ENCODE measurements around the gene KCNN4.

The KCNN4 gene

DNA sequence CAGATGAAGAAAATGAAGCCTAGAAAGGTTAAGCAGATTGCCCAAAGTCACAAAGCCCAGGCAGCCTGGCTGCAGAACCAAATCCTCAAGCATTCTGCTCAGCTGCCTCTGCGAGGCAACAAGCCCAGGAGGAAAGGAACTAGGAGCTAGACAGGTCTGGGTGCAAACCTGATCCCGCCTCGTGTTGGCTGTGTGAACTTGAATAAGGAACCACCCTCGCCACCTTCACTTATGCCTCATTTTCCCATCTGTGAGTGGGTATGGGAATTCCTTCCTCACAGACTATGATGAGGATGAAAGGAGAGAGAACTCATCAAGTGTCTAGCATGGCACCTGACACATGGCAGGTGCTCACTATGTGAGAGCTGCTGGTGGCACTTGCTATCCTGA, 32.6 kb downstream of the KCNN4 start:
- no peak for DNase-seq (ENCODE audit: low read depth)

DNA sequence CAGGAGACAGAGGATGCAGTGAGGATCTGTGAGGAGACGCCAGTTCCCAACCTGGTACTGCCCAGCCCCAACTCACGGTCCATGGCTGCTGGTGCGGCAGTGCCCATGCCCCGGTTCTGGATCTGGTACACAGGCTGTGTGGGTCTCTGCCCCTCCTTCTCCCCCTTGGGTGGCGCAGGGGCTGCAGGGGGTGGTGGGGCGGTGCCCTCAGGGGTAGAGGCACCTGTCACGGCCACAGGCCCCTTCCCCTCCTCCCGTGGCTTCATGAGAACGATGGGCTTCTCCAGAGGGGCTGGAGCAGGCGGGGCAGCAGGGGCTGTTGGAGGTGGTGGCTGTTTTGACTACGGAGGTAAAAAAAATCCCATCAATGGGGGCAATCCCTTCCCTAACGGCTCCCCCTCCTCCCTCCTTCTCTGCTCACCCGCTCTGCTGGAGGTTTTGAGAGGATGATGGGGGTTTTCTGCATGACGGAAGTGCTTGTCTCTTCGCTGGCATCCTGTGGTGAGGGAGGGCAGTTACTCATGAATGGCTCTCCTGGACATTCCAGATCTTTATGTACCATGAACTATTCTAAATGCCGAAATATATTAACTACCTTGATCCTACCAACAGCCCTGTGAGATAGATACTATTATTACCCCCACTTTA, 33.1 kb downstream of the KCNN4 start:
- no peak for DNase-seq (ENCODE audit: low read depth)

DNA sequence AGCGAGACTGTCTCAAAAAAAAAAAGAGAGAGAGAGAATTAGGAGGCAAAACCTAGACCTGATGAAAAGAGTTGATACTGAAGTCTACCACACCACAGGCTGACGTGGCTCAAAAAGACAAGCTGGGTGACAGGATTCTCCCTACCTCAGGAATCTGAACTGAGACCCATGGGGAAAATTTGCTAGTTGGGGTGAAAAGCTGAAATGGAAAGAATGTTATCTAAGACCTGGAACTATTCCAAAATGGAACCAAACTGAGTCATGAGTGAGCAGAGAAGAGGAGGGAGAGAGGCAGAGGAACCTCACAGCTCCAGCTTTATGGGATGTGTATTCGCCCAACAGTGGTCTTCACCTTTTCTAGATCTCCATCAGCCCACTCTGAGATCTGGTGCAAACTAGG, 37.7 kb downstream of the KCNN4 start:
- peak; percentile 83 for DNase-seq (ENCODE audit: low read depth)

DNA sequence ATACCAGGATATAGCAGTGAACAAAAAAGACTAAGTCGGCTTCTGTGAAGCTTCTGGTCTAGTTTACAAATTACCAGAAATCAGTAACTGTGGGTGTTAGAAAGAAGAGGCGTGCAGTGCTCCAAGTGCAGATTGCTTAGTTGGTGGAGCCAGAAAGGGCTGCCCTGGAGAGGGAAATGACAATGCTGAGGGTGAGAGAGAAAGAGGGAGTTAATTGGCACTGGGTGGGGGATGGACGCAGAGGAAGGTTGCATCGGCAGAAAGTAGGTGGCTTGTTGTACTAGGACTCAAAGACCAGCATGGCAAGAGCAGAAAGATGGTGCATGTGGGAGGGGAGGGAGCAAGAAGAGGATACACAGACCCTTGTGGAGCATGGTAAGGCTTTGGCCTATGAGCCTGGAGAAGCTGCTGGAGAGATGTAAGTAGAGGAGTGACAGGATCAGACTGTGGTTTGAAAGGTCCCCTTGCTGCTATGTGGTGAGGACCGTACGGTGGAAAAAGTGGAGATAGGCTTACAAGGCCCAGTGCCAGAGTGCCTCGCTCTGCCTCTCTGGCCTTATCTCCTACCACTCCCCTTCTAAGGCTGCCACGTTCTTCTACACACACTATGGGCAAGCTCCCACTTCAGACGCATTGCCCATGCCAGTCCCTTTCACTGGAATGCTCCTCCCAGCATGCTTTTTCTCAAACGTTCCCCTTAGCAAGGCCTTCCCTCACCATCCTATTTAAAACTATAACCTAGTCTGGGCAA, 39.5 kb downstream of the KCNN4 start:
- DNase-seq (ENCODE audit: low read depth), result no peak

DNA sequence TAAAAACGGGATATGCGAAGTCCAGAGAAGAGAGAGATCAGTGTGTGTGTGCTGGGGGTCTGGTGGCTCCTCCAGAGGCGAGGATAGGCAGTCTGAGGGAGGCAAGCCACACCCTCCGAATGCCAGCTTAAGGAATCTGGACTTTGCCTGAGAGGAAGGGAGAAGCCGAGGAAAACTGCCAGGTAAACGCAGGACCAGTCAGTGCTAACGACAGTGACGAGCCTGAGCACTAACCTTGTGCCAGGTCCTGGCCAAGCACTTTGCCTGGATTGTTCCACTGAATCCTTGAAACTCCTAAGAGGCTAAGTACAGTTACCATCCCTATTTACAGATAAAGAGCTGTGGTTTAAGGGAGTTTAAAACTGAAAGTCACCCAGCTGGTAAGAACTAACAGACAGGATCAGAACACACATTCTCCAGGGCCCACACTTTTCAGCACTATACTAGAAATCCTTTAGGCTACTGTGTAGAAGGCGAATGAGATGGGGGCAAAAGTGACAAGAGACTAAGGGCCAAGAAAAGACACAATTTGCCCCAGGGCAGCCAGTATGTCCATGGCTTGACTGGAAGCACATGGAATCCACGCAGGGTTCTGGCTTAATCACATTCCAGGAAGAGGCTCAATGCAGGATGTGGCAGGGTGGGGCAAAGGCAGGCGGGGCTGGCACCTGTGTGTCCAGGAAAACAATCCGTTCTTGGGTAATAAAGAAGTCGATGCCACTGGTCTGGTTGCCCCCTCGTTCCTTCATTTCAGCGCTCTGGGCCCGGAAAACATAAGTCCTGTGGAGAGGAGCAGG, 41.1 kb downstream of the KCNN4 start:
- DNase-seq (ENCODE audit: low read depth), result no peak

DNA sequence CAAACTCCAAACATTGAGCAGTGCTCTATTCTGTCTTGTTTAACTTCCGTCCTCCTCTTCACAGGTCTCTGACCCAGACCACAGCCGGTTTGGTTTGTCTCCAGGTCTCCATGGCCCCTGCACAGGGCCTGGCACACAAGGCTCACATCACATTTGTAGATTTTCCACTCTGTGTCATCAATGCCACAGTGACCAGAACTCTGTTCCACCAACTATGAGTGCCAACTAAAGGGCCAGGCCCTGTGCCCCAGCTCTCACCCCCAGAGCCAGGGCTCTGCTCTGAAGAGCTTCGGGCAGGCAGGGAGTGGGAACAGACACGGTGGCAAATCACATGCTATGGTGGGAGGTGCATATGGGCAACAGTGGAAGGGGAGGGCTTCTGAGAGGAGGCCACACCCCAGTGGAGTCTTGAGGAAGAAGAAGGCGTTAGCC, 42.0 kb downstream of the KCNN4 start:
- DNase-seq (ENCODE audit: low read depth), result no peak

DNA sequence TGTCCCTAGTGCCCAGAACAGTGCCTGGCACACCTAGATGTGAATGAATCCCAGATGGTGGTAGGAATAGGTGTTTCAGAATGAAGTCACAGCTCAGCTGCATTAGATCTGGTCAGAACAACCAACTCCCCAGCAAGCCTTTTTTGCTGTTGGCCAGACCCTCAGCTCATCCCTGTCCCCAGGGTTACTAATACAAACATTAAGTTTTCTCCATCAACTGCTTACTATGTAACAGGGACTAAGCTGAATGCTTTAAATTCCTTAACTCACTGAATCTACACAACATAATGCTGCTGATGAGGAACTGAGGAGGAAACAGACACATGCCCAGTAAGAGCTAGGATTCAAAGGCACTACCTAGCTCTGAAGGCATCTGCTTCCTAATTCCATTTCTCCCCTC, 44.8 kb downstream of the KCNN4 start:
- DNase-seq (ENCODE audit: low read depth), result no peak

DNA sequence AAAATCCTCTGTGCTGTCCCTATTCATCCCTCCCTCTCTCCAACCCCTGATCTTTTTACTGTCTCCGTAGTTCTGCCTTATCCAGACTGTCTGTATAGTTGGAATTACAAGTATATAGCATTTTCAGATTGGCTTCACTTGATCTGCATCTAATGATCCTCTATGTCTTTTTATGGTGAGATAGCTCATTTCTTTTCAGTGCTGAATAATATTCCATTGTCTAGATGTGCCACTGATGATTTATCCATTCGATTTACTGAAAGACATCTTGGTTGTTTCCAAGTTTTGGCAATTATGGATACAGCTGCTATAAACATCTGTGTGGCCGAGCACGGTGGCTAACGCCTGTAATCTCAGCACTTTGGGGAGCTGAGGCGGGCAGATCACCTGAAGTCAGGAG, 45.8 kb downstream of the KCNN4 start:
- DNase-seq (ENCODE audit: low read depth), result no peak

DNA sequence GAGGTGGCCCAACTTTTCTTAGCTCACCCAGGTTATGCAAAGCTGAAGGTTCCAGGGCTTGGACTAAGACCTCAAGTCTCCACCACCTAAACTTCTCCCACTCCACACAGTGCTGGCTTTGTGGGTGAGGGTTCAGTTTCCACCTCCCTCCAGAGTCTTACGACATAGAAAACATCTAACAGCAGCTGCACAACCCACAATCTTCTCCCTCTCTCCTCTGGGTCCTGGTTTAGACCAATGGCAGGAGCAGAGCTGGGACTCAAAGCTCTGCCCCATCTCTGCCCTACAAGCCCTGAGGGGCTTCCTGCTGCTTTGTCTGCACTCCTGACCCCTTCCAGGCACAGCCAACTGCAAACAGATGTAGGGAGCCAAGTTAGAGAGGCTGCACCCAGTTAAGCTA, 48.9 kb downstream of the KCNN4 start:
- no peak for DNase-seq (ENCODE audit: low read depth)

DNA sequence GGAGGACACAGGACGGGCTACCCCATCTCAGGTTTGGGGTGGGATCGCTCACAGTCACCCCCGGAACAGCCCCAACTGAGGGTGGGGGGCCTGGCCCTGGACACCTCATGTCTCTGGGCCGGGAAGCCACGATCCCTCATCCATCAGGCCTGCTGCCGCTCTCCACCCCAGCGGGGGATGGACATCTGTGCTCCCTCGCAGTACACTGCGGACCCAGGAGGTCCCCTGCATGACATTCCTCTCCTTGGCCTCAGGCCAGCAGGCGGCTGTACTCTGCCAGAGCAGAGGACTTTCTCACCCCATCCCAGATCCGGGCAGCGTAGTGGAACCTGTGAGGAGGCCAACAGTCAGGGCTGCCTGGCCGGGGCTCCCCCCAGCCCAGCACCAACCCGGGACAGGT, 49.4 kb downstream of the KCNN4 start:
- DNase-seq (ENCODE audit: low read depth), result no peak

DNA sequence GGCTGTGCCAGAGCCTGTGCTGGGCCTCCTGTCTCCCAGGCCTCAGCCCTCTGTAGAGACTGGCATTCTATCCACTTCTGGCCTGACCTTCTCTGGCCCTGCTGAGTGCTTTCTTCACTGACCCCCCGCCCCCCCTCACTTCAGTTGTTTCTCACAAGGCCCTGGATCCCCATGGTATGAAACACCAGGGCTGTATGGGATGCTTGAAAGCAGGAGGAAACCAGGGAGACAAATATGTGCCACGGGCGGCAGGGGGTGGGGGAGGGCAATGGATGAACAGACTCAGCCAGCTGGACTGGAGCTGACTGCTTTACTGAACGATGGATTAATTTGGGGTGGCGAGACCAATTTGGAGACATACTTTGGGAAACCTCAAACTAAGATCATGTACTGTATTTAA, 50.9 kb downstream of the KCNN4 start:
- DNase-seq (ENCODE audit: low read depth), result no peak

DNA sequence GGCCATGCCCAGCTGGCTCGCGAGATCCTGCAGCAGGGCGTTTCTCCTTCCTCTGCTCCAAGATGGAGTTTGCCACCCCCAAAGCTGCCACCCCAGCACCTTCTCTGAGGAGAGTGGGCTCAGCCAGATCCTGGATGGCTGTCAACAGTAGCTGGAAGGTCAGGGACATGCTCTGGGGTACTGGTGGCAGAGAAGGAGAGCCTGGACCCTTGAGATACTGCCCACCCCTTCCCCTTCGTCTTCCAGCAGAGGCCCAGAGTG, 53.2 kb downstream of the KCNN4 start:
- no peak for DNase-seq (ENCODE audit: low read depth)

DNA sequence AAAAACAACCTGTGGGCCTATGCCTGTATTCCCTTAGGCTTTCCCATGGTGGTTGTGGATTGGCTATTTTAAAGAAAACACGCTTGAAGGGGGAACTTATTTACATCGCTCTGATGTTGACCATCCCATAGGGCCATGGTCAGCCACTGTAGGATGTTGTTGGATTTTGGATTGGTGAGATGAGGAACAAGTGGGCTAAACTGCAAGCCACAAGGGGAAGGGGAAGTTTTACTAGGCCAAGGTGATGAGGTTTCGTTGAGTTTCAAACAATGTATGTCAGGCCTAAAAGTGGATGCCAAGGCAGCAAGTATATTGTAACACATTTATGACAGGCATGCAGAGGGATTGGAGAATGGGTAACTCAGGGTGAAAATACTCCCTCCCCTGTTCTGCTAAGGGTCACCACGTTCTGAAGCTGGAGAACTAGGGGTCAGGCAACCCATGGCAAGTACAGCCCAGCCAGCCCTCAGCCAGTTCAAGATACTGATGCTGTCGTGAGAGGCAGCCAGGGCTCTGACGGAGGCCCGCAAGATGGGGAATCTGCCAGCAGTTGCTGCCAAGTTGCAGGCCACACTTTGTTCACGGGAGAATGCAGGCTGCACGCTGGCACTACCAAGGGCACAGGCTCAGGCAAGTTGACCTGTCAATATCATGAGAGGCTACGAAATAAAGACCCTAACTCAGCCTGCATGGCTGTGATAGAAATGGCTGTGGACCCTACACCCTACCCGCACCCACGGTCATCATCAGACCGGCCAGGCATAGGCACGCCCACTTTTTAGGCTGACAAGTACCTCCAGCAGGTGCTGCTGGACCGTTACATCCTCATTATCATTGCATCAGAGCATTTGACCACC, 53.8 kb downstream of the KCNN4 start:
- no peak for DNase-seq (ENCODE audit: low read depth)

DNA sequence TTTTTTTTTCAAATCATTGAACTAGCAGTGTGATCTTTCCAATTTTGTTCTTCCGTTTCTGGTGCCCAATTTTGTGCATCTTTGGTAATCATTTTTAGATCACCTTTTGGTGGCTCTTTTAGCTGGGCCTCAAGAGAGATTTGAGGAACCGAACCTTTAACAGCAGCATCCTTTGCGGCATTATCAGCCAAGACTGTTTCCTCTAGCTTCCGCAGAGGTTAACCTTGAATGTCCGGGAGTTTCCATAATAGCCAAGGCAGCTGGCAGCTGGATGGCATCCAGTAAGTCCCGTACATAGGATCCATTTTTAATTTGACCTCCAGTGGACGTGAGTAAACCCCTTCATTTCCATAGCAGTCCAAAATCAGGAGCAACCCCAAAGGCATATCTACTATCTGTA, 55.3 kb downstream of the KCNN4 start:
- DNase-seq (ENCODE audit: low read depth), result no peak

DNA sequence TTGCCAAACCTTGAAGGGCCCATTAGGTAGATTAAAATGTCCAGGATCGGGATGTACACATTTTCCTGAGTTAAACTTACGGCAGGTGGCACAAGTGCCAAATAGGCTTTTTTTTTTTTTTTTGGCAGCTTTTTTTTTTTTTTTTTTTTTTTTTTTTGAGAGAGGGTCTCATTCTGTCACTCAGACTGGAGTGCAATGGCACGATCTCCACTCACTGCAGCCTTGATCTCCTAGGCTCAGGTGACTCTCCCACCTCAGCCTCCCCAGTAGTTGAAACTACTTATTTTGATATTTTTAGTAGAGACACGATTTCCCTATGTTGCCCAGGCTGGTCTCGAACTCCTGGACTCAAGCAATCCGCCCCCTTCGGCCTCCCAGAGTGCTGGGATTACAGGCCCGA, 55.9 kb downstream of the KCNN4 start:
- no peak for DNase-seq (ENCODE audit: low read depth)

DNA sequence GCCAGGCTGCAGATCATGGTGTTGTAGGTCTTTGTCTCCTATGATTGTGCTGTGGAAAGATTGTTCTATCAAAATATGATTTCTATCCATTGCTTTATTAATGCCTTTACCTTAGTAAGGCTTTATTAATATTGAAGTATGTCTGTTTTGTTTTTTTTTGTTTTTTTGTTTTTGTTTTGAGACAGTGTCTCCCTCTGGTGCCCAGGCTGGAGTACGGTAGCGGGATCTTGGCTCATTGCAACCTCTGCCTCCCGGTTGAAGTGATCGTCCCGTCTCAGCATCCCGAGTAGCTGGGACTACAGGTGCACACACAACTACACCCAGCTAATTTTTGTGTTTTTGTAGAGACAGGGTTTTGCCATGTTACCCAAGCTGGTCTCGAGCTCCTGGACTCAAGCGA, 57.2 kb downstream of the KCNN4 start:
- no peak for DNase-seq (ENCODE audit: low read depth)

DNA sequence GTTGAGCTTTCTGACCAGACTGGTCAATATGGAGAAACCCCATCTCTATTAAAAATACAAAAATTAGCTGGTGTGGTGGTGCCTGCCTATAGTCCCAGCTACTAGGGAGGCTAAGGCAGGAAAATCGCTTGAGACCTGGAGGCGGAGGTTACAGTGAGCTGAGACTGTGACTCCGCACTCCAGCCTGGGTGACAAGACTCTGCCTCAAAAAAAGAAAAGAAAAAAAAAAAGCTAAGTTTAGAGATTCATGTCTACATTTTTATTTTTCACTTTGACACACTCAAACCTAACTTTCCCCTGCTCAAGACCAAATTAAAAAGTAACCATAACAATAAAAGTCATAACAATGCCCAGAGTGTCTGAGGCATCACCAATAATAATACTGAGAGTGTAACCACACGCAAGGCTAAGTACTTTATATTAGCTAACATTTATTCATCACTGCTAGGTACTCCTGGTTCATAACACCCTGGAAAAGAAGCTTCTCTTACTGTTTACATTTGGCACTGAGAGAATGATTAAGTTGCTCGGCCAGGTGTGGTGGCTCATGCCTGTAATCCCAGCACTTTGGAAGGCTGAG, 59.2 kb downstream of the KCNN4 start:
- DNase-seq (ENCODE audit: low read depth), result no peak

DNA sequence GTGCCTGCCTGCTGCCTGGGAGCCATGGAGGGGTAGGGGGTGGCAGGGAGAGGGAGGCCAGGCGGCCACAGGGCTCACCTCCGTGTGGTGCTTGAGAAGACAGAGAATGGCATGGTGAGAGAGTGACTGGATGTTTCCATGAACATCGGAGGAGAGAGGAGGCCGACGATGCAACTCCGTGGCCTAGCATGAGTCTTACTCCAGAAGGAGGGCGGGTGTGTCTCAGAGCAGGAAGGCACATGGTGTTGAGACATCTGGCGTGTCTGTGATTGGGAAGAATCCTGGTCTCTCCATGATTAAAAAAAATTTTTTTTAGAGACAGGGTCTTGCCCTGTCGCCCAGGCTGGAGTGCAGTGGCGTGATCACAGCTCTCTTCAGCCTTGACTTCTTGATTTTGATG, 59.8 kb downstream of the KCNN4 start:
- no peak for DNase-seq (ENCODE audit: low read depth)

DNA sequence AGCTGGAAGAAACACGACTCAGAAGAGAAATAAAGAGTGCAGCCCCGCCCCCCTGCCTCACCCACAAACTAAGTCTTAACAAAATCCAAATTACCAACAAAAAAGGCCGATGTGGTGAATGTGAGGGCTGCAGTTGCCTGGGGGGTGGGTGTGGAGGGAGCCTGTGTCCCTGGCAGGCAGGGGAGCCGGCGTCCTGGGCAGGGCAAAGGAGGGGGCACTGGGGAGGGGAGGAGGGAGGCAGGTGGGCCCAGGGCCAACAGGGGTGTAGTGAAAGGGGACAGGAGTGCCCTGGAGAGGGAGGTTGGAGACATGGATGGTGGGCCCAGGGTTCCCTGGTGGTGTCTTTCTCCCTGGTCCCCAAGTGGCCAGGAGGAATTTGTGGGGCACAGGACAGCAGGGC, 60.9 kb downstream of the KCNN4 start:
- no peak for DNase-seq (ENCODE audit: low read depth)

DNA sequence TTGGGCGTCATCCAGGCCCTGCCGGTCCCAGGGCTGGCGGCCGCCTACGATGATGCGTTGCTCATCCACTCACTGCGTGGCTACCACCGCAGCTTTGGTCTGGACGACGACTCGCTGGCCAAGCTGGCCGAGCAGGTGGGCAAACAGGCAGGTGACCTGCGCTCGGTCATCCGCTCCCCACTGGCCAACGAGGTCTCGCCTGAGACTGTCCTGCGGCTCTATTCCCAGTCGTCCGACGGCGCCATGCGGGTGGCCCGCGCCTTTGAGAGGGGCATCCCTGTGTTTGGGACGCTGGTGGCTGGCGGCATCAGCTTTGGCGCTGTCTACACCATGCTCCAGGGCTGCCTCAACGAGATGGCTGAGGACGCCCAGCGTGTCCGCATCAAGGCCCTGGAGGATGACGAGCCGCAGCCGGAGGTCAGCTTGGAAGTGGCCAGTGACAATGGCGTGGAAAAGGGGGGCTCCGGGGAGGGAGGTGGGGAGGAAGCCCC, 61.4 kb downstream of the KCNN4 start:
- DNase-seq (ENCODE audit: low read depth), result no peak

DNA sequence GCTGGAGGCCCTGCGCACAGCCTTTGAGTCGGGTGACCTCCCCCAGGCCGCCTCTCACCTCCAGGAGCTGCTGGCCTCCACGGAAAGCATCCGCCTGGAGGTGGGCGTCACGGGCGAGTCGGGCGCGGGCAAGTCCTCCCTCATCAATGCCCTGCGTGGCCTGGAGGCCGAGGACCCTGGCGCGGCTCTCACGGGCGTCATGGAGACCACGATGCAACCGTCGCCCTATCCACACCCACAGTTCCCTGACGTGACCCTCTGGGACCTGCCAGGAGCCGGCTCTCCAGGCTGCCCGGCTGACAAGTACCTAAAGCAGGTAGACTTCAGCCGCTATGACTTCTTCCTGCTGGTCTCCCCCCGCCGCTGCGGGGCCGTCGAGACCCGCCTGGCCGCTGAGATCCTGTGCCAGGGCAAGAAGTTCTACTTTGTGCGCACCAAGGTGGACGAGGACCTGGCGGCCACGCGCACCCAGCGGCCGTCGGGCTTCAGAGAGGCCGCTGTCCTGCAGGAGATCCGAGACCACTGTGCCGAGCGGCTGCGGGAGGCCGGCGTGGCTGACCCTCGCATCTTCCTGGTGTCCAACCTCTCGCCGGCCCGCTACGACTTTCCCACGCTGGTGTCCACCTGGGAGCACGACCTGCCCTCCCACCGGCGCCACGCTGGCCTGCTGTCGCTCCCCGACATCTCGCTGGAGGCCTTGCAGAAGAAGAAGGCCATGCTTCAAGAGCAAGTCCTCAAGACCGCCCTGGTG, 62.0 kb downstream of the KCNN4 start:
- no peak for DNase-seq (ENCODE audit: low read depth)

Measured in HS-27A (cell line).